ENCODE measurements around the gene PANK4.

Gene PANK4

GRCh38 chr1:2544875-2545640 lies 18.7 kb upstream of the PANK4 start:
- DNase-seq (ENCODE audit: insufficient read length, low spot score) (no peak), FAIRE-seq (no peak)
- TF ChIP-seq POLR2A (IDR thresholded peaks at IDR 0.05; ENCODE audit: low read depth, low read length), result no peak

- FAIRE-seq (no peak), DNase-seq (ENCODE audit: insufficient read length, low spot score) (no peak)
- no peak for TF ChIP-seq POLR2A (IDR thresholded peaks at IDR 0.05; ENCODE audit: low read depth, low read length)
Observed at GRCh38 chr1:2544093-2544874, 17.9 kb upstream of the PANK4 start.

GRCh38 chr1:2543543-2544092 lies 17.2 kb upstream of the PANK4 start:
- DNase-seq (ENCODE audit: insufficient read length, low spot score) (no peak), FAIRE-seq (no peak)
- no peak for TF ChIP-seq POLR2A (IDR thresholded peaks at IDR 0.05; ENCODE audit: low read depth, low read length)

- DNase-seq (ENCODE audit: insufficient read length, low spot score) (no peak), FAIRE-seq (no peak)
- TF ChIP-seq POLR2A (IDR thresholded peaks at IDR 0.05; ENCODE audit: low read depth, low read length), result no peak
Observed at GRCh38 chr1:2542246-2542915, 16.0 kb upstream of the PANK4 start.

DNA sequence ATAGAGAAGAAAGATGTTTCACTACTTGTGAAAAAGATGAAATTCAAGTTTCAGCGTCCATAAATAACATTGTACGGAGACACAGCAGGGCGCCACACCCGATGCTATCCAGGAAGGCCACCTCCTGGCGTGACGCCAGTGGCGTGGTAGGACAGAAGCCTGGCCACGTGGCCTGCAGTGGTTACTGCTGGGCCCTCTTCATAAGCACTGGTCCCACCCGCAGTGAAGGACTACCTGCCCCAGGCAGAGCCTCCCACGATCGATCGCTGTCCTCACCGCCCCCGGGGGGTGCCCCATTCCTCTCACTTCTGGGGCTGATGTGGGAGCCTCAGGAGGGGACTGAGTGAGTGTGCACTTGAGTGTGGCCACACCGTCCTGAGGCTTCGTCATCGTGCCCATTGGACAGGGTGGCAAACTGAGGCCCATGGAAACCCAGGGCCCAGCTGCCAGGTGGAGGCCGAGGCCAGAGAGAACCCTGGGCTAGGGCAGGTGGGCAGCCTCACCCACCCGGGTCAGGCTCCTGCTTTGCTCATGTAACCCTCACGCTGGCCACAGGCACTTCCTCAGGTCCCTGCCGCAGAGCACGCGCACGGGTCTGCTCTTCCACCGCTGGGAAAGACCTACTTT lies 15.3 kb upstream of the PANK4 start:
- DNase-seq (ENCODE audit: insufficient read length, low spot score) (no peak), FAIRE-seq (no peak)
- TF ChIP-seq POLR2A (IDR thresholded peaks at IDR 0.05; ENCODE audit: low read depth, low read length), result no peak

DNA sequence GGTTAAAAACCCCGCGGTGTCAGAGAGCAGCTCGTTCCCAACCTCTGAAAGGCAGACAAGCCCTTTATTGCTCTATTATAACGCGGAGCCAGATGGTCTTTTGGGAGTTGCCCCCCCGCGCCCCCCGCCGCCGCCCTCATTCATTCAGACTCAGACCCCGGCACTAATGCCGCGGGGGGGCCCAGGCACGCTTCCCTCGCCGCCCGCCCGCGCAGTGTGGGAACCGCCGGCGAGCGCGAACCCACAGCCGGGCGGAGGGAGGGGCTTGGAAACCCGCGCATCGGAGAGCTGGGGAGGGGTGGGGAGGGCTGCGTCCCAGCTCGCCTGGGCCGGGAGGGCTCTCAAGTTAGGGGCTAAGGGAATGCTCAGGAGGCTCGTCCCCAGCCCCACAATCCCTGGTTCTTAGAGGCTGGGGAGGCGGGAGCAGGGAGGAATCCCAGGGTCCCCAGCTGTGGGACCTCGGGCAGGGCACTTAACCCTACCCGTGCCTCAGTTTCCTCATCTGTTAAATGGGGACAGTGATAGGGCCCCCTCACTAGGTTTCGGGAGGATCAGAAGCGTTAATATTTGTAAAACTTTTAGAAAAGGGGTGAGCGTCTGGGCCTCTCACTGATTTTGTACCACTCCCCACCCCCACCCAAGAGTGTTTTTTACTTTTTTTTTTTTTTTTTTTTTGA lies 14.6 kb upstream of the PANK4 start:
- no peak for FAIRE-seq
- TF ChIP-seq POLR2A (IDR thresholded peaks at IDR 0.05; ENCODE audit: low read depth, low read length), result no peak

DNA sequence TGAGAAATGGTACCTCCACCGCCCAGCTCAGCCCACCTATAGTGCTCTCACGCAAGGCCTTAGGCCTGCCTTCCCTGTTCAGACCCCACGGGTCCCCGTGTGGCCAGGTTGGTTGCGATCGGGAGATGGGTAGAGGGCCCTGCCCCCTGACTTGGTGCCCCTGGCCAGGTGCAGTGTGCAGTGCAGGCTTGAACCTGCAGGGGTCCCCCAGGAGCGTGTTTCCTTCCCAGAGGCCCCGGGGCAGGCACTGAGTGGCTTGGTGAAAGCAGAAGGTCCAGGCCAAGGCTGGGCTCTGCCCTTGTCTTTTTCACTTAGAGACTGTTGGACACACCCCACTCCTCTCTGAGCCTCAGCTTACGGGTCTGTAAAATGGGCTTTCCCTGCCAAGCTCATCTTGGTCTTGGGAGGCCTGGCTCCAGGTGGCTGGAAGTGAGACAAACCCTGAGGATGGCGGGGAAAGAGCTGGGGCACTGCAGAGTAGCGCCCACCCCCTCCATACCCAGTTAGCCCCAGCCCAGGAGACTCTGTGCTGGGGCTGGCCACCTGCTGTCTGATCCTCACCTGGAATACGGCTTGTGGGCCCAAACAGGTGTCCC lies 13.0 kb upstream of the PANK4 start:
- TF ChIP-seq POLR2A (IDR thresholded peaks at IDR 0.05; ENCODE audit: low read depth, low read length), result no peak
- no peak for DNase-seq (ENCODE audit: insufficient read length, low spot score)
- FAIRE-seq, result no peak

More for the DNA sequence above, 14.6 kb upstream of the PANK4 start:
- no peak for DNase-seq (ENCODE audit: insufficient read length, low spot score)

- DNase-seq (ENCODE audit: insufficient read length, low spot score) (no peak), FAIRE-seq (no peak)
- no peak for TF ChIP-seq POLR2A (IDR thresholded peaks at IDR 0.05; ENCODE audit: low read depth, low read length)
Observed at GRCh38 chr1:2538872-2539271, 12.5 kb upstream of the PANK4 start.

DNA sequence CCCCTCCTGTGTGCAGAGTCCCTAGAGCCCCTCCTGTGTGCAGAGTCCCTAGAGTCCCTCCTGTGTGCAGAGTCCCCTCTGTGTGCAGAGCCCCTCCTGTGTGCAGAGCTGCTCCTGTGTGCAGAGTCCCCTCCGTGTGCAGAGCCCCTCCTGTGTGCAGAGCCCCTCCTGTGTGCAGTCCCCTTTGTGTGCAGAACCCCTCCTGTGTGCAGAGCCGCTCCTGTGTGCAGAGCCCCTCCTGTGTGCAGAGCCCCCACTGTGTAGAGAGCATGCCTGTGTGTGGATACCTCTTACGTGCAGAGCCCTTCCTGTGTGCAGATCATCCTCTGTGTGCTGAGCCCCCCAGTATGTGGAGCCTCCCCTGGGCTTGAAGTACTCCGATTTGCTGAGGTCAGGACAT lies 12.0 kb upstream of the PANK4 start:
- FAIRE-seq (no peak), DNase-seq (ENCODE audit: insufficient read length, low spot score) (no peak)

DNA sequence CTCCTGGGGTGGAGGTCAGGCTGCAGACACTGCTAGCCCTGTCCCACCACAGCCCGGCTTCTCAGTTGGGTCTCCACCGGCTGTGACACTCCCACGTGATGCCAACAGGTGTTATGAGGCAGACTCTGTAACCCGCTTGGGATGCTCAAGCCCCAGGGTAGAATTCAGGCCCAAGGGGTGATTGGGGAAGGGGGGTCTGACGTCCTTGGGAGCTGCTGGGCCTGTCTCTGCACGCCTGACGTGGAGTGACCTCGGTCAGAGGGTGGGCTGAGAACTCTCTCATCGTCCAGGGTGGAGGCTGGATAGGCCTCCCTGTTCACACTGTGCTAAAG lies 11.4 kb upstream of the PANK4 start:
- TF ChIP-seq POLR2A (IDR thresholded peaks at IDR 0.05; ENCODE audit: low read depth, low read length), result no peak
- DNase-seq (ENCODE audit: insufficient read length, low spot score) (no peak), FAIRE-seq (no peak)

More for the DNA sequence above, 12.0 kb upstream of the PANK4 start:
- no peak for TF ChIP-seq POLR2A (IDR thresholded peaks at IDR 0.05; ENCODE audit: low read depth, low read length)

GRCh38 chr1:2535981-2536380 lies 9.6 kb upstream of the PANK4 start:
- no peak for FAIRE-seq
- TF ChIP-seq POLR2A (IDR thresholded peaks at IDR 0.05; ENCODE audit: low read depth, low read length), result no peak
- no peak for DNase-seq (ENCODE audit: insufficient read length, low spot score)

DNA sequence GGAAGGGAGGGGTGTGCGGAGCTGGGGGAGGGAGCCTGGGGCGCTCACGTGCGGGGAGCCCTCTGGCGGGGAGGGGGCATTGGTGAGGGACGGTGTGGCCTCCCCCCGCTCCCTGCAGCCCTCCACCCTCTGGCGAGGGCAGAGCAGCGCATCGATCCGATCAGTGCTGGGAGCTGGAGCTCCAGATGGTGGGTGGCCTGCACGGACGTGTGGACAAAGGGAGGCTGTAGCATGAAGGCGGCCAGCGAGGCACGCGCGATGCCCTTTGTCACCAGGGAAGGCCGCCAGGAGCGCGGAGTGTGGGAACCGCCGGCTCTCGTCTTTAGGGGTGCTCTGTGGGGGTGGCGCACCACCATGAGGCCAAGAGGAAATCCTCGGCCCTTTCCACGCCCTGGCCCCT lies 9.1 kb upstream of the PANK4 start:
- FAIRE-seq (no peak), DNase-seq (ENCODE audit: insufficient read length, low spot score) (no peak)
- TF ChIP-seq POLR2A (IDR thresholded peaks at IDR 0.05; ENCODE audit: low read depth, low read length), result no peak
